Activated naive CD4-positive, alpha-beta T cell treated with anti-CD3 and anti-CD28 coated beads, Interleukin-2, amount 50 U/mL, for 72 hours (primary cell): ENCODE data around the gene YPEL2. TPM values are rescaled to one million over a fixed set of nuclear protein-coding genes. Genes with fewer than 3 reads are reported as not detected.
A peak's percentile ranks its signal among the peaks of the same experiment; 100 is the strongest.

ENCODE experiments used
- ATAC-seq, 2 donors: fragments of 150-1000 bp; cut with Tn5 transposase; 2 replicates each; pipeline ENCODE4 v1.10.0; 2021; ENCODE audit warnings: mild to moderate bottlenecking in 2 of 2, moderate library complexity in 2 of 2
- DNase-seq, 2 donors: peaks; one replicate each; pipeline ENCODE4 v3.0.0; 2021 to 2022; ENCODE audit warnings: low spot score in 2 of 2
- H3K27ac Mint-ChIP-seq, 2 donors: one replicate each; pipeline ENCODE4 v1.8.0; 2022; ENCODE audit warnings: mild to moderate bottlenecking in 2 of 2, mixed read lengths in 2 of 2
- H3K36me3 Mint-ChIP-seq, 2 donors: one replicate each; pipeline ENCODE4 v1.8.0; 2022; ENCODE audit warnings: mixed read lengths in 2 of 2
- H3K9me3 Mint-ChIP-seq, 2 donors: one replicate each; pipeline ENCODE4 v1.8.0; 2022; ENCODE audit warnings: mixed read lengths in 2 of 2
- total RNA-seq, 2 donors: library from RNA; stranded (reverse); gene quantifications; one replicate each; pipeline ENCODE4 v1.2.3, GENCODE V29; 2022

YPEL2 gene
- total RNA-seq, 2 donors from 2014 or later: 6.6 to 7.0 TPM

- ATAC-seq (no peak), DNase-seq (no peak)
- Mint-ChIP-seq H3K27ac (no peak overlapping the region), H3K36me3 (no peaks in the 10 kb centered on the region), H3K9me3 (no peaks in the 10 kb centered on the region)
Measured at GRCh38 chr17:59424331-59424730, 92.9 kb downstream of the YPEL2 start.

GRCh38 chr17:59425085-59425931 is 93.9 kb downstream of the YPEL2 start:
- no peak for ATAC-seq
- H3K36me3 Mint-ChIP-seq: no peaks in the 10 kb centered on the region
- H3K27ac Mint-ChIP-seq: no peak overlapping the region
- no peak for DNase-seq
- no peaks in the 10 kb centered on the region for H3K9me3 Mint-ChIP-seq

- H3K27ac Mint-ChIP-seq: no peak overlapping the region
- no peak for DNase-seq
- no peak for ATAC-seq
- no peaks in the 10 kb centered on the region for H3K9me3 Mint-ChIP-seq
- no peaks in the 10 kb centered on the region for H3K36me3 Mint-ChIP-seq
Measured at GRCh38 chr17:59426031-59426430, 94.6 kb downstream of the YPEL2 start.

- Mint-ChIP-seq H3K27ac (no peak overlapping the region), H3K9me3 (peaks cover under 1 to 5% of the 10 kb centered on the region in 2 donors), H3K36me3 (peaks cover 0 to 5% of the 10 kb centered on the region in 2 donors)
- DNase-seq: peak in 1 of 2 donors; percentile 53
- ATAC-seq: peak; percentile 98 to 99
Measured at GRCh38 chr17:59427425-59427921, 96.0 kb downstream of the YPEL2 start.

- no peak for DNase-seq
- H3K9me3 Mint-ChIP-seq: peaks cover 4 to 10% of the 10 kb centered on the region in 2 donors
- H3K27ac Mint-ChIP-seq: no peak overlapping the region
- ATAC-seq: no peak
- H3K36me3 Mint-ChIP-seq: peaks cover 0 to 5% of the 10 kb centered on the region in 2 donors
Measured at GRCh38 chr17:59427996-59428395, 96.5 kb downstream of the YPEL2 start.

- no peak for DNase-seq
- H3K36me3 Mint-ChIP-seq: peaks cover 0 to 5% of the 10 kb centered on the region in 2 donors
- no peak overlapping the region for H3K27ac Mint-ChIP-seq
- H3K9me3 Mint-ChIP-seq: peaks cover 4 to 10% of the 10 kb centered on the region in 2 donors
- ATAC-seq: no peak
Measured at GRCh38 chr17:59428916-59429485, 97.5 kb downstream of the YPEL2 start.

GRCh38 chr17:59431601-59432000 is 100.1 kb downstream of the YPEL2 start:
- H3K27ac Mint-ChIP-seq: no peak overlapping the region
- H3K9me3 Mint-ChIP-seq: peaks cover 4 to 10% of the 10 kb centered on the region in 2 donors
- H3K36me3 Mint-ChIP-seq: peaks cover 0 to 5% of the 10 kb centered on the region in 2 donors
- no peak for DNase-seq
- ATAC-seq: no peak

- H3K27ac Mint-ChIP-seq: peak overlapping the region in 1 of 2 donors; percentile 65
- ATAC-seq (no peak), DNase-seq (no peak)
- H3K36me3 Mint-ChIP-seq: peaks cover 0 to 5% of the 10 kb centered on the region in 2 donors
- H3K9me3 Mint-ChIP-seq: peaks cover 4 to 10% of the 10 kb centered on the region in 2 donors
Measured at GRCh38 chr17:59432657-59433056, 101.2 kb downstream of the YPEL2 start.

GRCh38 chr17:59433586-59433985 is 102.1 kb downstream of the YPEL2 start:
- DNase-seq (no peak), ATAC-seq (no peak)
- peaks cover 0 to 5% of the 10 kb centered on the region in 2 donors for H3K36me3 Mint-ChIP-seq
- H3K9me3 Mint-ChIP-seq: peaks cover 4 to 10% of the 10 kb centered on the region in 2 donors
- H3K27ac Mint-ChIP-seq: peak overlapping the region in 1 of 2 donors; percentile 40

- ATAC-seq (no peak), DNase-seq (no peak)
- peaks cover 0 to 5% of the 10 kb centered on the region in 2 donors for H3K36me3 Mint-ChIP-seq
- no peak overlapping the region for H3K27ac Mint-ChIP-seq
- H3K9me3 Mint-ChIP-seq: peaks cover 4 to 10% of the 10 kb centered on the region in 2 donors
Measured at GRCh38 chr17:59434429-59434828, 103.0 kb downstream of the YPEL2 start.

GRCh38 chr17:59435238-59435637 is 103.8 kb downstream of the YPEL2 start:
- Mint-ChIP-seq H3K9me3 (peaks cover 4 to 10% of the 10 kb centered on the region in 2 donors), H3K36me3 (peaks cover 0 to 5% of the 10 kb centered on the region in 2 donors), H3K27ac (no peak overlapping the region)
- ATAC-seq (peak; percentile 74 to 94), DNase-seq (peak in 1 of 2 donors; percentile 14)

GRCh38 chr17:59436900-59437299 is 105.4 kb downstream of the YPEL2 start:
- Mint-ChIP-seq H3K36me3 (peaks cover 0 to 2% of the 10 kb centered on the region in 2 donors), H3K27ac (no peak overlapping the region), H3K9me3 (peaks cover 4 to 7% of the 10 kb centered on the region in 2 donors)
- ATAC-seq: no peak
- no peak for DNase-seq

GRCh38 chr17:59437791-59438281 is 106.4 kb downstream of the YPEL2 start:
- ATAC-seq: no peak
- DNase-seq: no peak
- peak overlapping the region; percentile 12 to 13 for H3K27ac Mint-ChIP-seq
- H3K36me3 Mint-ChIP-seq: no peaks in the 10 kb centered on the region
- H3K9me3 Mint-ChIP-seq: peaks cover 0 to 1% of the 10 kb centered on the region in 2 donors

GRCh38 chr17:59439262-59439661 is 107.8 kb downstream of the YPEL2 start:
- ATAC-seq (no peak), DNase-seq (no peak)
- Mint-ChIP-seq H3K27ac (peak overlapping the region in 1 of 2 donors; percentile 90), H3K36me3 (no peaks in the 10 kb centered on the region), H3K9me3 (no peaks in the 10 kb centered on the region)

- DNase-seq (no peak), ATAC-seq (no peak)
- Mint-ChIP-seq H3K27ac (peak overlapping the region; percentile 89 to 97), H3K9me3 (no peaks in the 10 kb centered on the region), H3K36me3 (no peaks in the 10 kb centered on the region)
Measured at GRCh38 chr17:59439741-59440211, 108.3 kb downstream of the YPEL2 start.

- H3K36me3 Mint-ChIP-seq: no peaks in the 10 kb centered on the region
- ATAC-seq (peak; percentile 92 to 100), DNase-seq (peak; percentile 82 to 87)
- peak overlapping the region; percentile 89 to 97 for H3K27ac Mint-ChIP-seq
- no peaks in the 10 kb centered on the region for H3K9me3 Mint-ChIP-seq
Measured at GRCh38 chr17:59440757-59441463, 109.5 kb downstream of the YPEL2 start.
